Activated CD8-positive, alpha-beta memory T cell treated with anti-CD3 and anti-CD28 coated beads for 1 hour (primary cell): ENCODE results near the gene PLCG2.

Experiments
- DNase-seq, 2 donors: peaks; one replicate each; pipeline ENCODE4 v3.0.0-alpha.2; 2020; ENCODE audit warnings: low read depth in 1 of 2; ENCODE audit errors: extremely low read depth in 1 of 2

PLCG2 gene

DNA sequence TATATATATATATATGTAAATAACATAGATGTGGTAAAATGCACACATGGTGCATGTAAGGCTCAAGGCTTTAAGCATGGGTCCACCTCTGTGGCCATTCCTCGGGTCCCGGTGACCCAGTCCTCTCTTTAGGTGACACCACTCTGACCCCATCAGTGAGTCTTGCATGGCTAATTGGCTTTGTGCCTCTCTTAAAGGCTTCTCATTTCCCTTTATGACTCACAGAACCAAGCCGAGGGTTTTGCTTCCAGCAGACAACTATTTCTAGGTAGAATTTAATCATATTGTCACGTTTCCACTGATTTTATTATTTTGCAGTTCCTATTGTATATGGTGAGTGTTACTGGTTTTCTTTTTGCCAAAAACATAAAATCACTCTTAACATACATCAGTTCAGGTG is 59.7 kb downstream of the PLCG2 start:
- no peak for DNase-seq

DNA sequence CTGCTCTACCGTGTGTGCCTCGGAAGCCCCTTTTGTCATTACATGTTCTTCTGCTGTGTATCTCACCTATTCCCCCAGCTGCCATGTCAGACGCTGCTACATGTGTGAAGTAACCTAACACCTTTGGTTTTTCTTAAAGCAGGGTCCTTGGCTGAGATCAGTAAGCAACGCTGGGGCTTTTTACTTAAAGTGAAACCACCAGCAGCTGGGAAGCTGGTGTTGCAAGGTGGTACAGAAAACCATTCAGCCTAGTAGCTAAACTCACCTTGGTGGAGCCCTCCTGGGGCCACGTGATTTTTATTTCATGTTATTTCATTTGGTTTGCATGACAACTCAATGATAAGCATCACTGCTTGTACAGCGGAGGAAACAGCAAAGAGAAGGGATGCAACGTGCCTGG is 62.6 kb downstream of the PLCG2 start:
- no peak for DNase-seq

DNA sequence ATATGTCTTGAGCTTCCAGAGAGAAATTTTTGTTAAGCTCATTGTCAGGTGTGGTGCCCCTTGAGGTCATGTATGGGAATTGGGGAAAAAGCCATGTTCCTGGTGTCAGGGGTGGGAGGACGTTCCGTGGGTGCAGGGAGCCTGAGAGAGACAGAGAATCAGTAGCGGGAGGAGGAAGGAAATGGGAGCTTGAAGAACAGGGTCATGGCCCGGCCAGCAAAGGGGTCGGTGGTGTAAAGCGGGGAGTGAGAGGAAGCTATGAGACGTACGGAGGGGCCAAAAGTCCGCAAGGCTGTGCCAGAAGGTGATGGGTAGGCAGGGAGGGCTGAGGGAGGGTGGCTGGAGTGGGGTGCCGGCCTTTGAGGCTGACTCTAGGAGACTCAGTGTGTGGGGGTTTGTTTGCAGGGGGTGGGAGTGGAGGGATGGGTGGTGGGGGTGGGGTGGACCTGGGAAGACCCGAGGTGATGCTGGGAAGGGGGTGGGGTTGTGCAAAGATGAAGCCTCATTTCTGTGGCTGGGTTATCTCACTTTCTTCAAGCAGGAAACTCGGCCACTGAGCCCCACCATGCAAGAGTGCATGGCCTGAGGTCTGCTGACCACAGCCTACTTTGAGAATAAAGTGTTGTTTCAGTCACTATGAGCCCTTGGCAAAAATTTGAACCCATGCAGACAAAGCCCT is 63.6 kb downstream of the PLCG2 start:
- no peak for DNase-seq

DNA sequence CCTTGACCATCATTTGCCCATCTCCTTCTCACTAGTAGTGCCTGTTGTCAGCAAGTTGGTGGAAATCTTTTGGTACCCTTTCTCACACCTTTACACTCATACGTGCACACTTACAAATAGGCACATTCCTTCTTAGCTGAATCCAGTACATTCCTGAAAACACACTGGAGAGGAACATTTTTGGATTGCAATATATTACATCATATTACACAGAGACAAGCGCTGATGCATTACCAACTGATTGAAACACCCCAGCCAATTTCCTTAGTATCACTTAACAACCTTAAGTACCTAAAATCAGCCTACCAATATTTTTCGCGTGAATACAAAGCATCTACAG is 64.1 kb downstream of the PLCG2 start:
- DNase-seq = no peak

- DNase-seq = no peak
Observed at GRCh38 chr16:81843683-81844082, 64.6 kb downstream of the PLCG2 start.

- no peak for DNase-seq
Observed at GRCh38 chr16:81846105-81846504, 67.0 kb downstream of the PLCG2 start.

- no peak for DNase-seq
Observed at GRCh38 chr16:81848306-81848853, 69.3 kb downstream of the PLCG2 start.

DNA sequence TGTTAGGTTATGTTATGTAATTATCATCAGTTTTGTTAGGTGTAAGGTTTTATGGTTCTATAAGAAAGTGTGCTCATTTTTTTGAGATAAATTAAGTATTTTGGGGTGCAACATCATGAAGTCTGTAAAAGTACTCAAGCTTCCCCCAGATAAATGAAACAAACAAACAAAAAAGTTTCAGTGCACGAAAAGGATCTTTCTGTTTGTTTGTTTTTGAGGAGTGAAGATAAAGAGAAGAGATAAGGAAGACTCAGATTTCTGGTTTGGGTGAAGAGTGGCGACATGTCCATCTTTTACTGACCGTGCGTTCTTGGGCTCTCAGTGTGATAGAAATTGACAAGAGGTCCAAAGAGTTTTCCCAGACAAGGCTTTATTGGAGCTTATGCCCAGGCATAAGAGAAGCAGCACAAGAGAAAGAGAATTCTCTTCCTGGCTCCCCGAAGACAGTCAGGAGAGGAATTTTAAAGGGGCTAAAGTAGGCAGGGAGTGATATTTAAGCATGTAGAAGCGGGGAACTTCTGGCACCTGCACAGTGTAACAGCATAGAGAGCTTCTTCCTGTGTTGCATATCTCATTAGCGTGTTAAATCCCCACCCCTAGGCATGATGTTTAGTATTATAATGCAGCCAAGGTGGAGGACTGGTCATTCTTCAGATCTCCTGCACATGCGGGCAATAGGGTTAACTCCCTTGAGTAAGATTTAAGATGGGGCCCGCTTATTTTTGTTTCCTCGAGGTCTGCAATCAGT is 71.3 kb downstream of the PLCG2 start:
- DNase-seq = no peak

DNA sequence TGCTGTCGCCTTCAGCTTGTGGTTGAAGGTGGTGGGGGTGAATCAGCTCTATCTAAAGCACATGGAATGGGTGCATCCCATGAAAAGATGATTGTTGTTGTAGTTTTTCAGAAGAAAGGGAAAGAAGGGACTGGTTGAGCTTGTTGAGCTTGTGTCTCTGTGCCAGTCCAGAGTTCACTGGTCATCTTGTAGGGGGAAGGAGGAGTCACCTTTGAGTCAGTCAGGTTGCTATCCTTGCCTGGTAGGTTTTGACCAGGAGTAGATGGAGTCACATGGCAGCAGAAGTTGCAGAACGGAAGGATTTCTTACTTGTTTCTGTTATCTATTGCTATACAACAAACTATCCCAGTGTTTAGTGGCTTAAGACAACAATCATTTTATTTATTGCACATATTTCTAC is 73.3 kb downstream of the PLCG2 start:
- no peak for DNase-seq

- no peak for DNase-seq
Observed at GRCh38 chr16:81855552-81856153, 76.6 kb downstream of the PLCG2 start.

GRCh38 chr16:81860287-81861266 is 81.5 kb downstream of the PLCG2 start:
- no peak for DNase-seq

- DNase-seq = no peak
Observed at GRCh38 chr16:81861503-81861902, 82.4 kb downstream of the PLCG2 start.

- no peak for DNase-seq
Observed at GRCh38 chr16:81861915-81862314, 82.8 kb downstream of the PLCG2 start.

DNA sequence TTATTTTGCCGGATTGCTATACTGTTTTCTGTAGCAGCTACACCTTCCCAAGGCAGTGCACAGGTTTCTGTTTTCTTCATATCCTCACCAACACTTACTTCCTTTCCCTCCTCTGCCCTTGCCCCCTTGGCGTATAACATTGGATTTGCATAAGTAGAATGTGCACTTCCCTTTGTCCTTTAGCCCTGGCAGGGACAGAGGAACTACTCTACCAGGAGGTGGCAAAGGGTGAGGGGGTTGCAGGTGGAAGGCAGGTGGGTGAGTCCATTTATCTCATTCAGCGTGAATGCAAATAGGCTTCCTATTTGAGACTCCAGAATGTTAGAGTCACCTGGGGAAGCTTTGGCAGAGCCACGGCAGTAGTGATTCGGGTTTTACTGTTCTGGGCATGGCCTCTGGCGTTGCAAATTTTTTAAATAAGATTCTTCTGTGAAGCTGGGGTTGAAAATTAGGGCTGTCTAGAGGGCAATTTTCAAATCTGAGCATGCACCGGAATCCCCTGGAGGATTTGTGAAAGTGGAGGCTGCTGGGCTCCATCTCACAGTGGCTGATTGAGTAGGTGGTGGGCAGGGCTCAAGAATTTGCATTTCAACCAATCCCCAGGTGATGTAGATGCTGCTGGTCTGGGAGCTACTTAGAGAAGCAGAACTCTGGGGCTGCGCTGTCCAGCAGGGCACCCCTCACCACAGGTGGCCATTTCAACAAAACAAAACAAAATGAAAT is 84.7 kb downstream of the PLCG2 start:
- no peak for DNase-seq

GRCh38 chr16:81864646-81865382 is 85.7 kb downstream of the PLCG2 start:
- DNase-seq = no peak

- DNase-seq = no peak
Observed at GRCh38 chr16:81866820-81867440, 87.8 kb downstream of the PLCG2 start.

DNA sequence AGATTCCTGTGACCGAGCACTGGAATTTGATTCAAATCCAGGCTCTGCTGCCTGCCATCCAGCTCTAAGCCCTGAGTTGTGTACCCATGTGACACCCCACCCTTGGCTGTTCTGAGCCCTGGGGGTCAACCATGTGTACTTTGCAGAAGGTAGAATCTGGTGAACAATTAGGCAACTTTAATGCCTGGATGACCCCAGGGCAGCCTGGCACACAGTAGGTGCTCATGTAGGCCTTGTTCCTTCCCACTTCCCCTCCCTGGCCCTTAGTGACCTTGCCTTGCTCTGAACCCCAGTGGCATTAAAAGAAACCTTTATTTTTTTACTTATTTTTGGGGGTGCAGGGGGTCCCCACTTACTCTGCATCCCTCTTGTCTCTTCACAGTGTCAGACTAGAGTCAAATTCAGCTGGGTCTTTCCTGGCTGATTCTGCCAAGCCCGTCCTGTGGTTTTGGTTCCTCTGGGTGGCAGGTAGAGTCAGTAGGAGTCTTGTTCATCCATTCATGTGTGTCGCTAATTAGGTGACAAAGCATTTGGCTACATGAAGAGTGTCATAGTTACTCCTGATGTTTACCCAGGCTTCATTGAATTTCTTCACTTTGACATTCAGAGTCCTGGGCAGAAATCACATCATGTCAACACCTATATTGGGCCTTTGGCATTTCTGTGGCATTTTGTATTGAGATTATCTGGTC is 89.1 kb downstream of the PLCG2 start:
- no peak for DNase-seq

DNA sequence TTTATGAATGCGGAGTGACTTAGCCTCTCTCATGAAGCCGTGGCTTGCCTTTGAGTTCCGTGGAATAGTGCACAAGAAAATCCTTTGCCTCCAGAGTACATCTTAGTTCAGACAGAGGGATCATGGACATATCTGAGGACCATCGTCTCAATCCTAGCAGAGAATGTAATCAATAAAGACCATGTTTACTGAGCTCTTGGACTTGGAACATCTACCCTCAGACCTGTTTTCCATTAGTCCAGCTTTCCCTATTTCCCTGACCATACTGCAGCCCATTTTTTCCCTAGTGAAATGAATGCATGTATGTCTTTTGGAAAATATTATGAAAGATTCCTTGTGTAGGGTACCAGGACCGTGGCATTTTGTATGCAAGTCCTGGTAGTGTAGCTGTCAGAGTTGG is 90.2 kb downstream of the PLCG2 start:
- no peak for DNase-seq
